A549 (cell line): ENCODE results near the gene HELZ2.

Experiments used
- CEBPB ChIP-seq, 2 experiments: fragments of >200 bp in 1 of 2; sonication (Bioruptor Twin) in 1 of 2; formaldehyde crosslinking in 1 of 2; IDR thresholded peaks; 2 replicates each; pipeline ENCODE4 v1.6.1; 2012 to 2016
- MYC ChIP-seq: IDR thresholded peaks from 2 replicates; pipeline ENCODE4 v1.6.1; 2012; ENCODE audit warnings: mild to moderate bottlenecking, inconsistent platforms, low read length, improper control_type of control experiment, borderline replicate concordance
- POLR2A ChIP-seq: IDR thresholded peaks from 2 replicates; pipeline ENCODE4 v1.6.1; 2012; ENCODE audit warnings: mild to moderate bottlenecking, low read length
- TF ChIP-seq, protein P1 (sequence below): fragments of >200 bp; sonication (Bioruptor Twin); formaldehyde crosslinking; IDR thresholded peaks from 3 replicates; pipeline ENCODE4 v1.5.1; 2016
- TF ChIP-seq, protein P2 (sequence below): IDR thresholded peaks from 2 replicates; pipeline ENCODE4 v1.6.1; 2012; ENCODE audit warnings: low read depth, borderline replicate concordance
- TF ChIP-seq, protein P3 (sequence below): fragments of 150-350 bp; IDR thresholded peaks from 2 replicates; pipeline ENCODE4 v1.6.1; 2014; ENCODE audit warnings: low read depth, mild to moderate bottlenecking, low read length

DNA sequence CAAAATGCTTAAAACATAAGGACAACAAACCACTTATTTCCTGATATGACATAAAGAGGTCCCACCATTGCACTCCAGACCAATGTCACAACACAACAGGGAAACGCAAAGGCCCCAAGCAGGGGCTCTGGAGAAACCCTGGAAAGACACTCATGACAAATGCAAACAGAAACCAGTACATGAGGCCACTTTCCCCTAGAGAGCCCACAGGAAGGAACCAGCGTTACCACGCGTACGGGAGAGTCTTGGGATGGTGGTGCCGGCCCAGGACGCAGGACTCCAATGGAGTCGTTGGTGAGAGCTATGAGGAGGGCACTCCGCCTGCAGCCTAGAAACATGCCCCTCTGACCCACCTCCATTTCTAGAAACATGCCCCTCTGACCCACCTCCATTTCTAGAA is 32.6 kb upstream of the HELZ2 start:
- TF ChIP-seq, protein P1, sequence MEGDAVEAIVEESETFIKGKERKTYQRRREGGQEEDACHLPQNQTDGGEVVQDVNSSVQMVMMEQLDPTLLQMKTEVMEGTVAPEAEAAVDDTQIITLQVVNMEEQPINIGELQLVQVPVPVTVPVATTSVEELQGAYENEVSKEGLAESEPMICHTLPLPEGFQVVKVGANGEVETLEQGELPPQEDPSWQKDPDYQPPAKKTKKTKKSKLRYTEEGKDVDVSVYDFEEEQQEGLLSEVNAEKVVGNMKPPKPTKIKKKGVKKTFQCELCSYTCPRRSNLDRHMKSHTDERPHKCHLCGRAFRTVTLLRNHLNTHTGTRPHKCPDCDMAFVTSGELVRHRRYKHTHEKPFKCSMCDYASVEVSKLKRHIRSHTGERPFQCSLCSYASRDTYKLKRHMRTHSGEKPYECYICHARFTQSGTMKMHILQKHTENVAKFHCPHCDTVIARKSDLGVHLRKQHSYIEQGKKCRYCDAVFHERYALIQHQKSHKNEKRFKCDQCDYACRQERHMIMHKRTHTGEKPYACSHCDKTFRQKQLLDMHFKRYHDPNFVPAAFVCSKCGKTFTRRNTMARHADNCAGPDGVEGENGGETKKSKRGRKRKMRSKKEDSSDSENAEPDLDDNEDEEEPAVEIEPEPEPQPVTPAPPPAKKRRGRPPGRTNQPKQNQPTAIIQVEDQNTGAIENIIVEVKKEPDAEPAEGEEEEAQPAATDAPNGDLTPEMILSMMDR: no peak
- TF ChIP-seq, protein P2, sequence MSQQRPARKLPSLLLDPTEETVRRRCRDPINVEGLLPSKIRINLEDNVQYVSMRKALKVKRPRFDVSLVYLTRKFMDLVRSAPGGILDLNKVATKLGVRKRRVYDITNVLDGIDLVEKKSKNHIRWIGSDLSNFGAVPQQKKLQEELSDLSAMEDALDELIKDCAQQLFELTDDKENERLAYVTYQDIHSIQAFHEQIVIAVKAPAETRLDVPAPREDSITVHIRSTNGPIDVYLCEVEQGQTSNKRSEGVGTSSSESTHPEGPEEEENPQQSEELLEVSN: no peak
- TF ChIP-seq CEBPB (IDR thresholded peaks at IDR 0.05) (no peak), POLR2A (no peak), MYC (no peak)
- TF ChIP-seq, protein P3, sequence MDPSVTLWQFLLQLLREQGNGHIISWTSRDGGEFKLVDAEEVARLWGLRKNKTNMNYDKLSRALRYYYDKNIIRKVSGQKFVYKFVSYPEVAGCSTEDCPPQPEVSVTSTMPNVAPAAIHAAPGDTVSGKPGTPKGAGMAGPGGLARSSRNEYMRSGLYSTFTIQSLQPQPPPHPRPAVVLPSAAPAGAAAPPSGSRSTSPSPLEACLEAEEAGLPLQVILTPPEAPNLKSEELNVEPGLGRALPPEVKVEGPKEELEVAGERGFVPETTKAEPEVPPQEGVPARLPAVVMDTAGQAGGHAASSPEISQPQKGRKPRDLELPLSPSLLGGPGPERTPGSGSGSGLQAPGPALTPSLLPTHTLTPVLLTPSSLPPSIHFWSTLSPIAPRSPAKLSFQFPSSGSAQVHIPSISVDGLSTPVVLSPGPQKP: no peak
